Keratinocyte (primary cell): ENCODE measurements around the gene OVOL2.

Experiments used
- CTCF ChIP-seq, 3 experiments: IDR thresholded peaks in 1 of 3; conservative IDR thresholded peaks in 1 of 3; optimal IDR thresholded peaks in 1 of 3; 2 replicates in 2 of 3; 3 replicates in 1 of 3; pipeline versions ENCODE3 to v1.5.1; 2011; ENCODE audit warnings: low read length in 3 of 3, mild to moderate bottlenecking in 3 of 3, moderate library complexity in 2 of 3, control low read depth in 1 of 3, inconsistent platforms in 1 of 3; ENCODE audit not compliant: insufficient read depth in 2 of 3; ENCODE audit errors: extremely low read depth in 1 of 3
- EZH2 ChIP-seq: IDR thresholded peaks from one replicate; pipeline ENCODE4 v1.6.1; 2012; ENCODE audit warnings: inconsistent platforms, mild to moderate bottlenecking, low read length, moderate library complexity

GRCh38 chr20:18020931-18021330 is 36.8 kb downstream of the OVOL2 start:
- TF ChIP-seq EZH2 (no peak), CTCF (optimal IDR thresholded peaks at IDR 0.05 in 1 of 3, IDR thresholded peaks at IDR 0.05 in 1 of 3, conservative IDR thresholded peaks at IDR 0.05 in 1 of 3; ENCODE audit: extremely low read depth in 1 of 3, insufficient read depth in 2 of 3, low read length in 3 of 3) (peak in 1 of 3 experiments; percentile 2)
